NCI-H146 (cell line): Measurements from ENCODE around the gene GOPC.
A peak's percentile ranks its signal among the peaks of the same experiment; 100 is the strongest.
"Not testable (repeated sequence)": the region's sequence is repeated elsewhere in the genome, so short reads cannot be mapped to it uniquely, and the experiment has no call there.

Source experiments
- DNase-seq: peaks from one replicate; lab custom pipeline; 2025; lab: John Stamatoyannopoulos, UW

GOPC gene

DNA sequence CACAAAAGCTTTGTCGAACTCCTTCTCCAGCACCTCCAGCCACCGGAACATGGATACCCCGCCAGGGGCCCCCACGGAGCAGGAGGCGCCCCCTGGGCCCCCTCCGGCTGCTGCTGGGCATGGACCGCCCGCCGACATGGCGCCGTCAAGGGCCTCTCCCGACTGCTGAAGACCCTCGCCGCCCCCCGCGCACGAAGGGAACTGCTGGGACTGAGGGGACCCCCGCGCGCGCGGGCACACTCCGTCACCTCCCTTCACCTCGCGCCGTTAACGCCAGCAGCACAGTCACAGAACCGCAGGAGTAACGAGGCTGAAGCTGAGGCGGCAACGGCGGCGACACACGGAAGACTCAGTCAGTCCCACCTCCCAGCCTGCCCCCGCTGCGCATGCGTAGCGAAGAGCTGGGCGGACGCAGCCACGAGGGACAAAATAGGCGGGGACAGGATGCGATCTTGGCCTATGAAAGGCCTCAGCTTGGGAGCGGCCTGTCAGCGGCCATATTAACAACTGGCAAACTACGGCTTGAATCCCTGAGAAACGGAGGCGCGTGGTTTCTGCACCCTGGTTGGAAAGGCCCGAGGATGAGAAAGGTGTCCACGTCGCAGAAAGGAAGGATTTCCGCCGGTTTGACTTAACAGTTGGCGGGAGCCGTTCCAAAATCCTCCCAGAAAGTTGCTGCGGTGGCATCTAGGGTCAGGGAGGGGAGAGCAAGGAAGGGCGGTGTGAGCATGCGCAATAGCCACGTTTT is at the start of gene GOPC:
Gene GOPC (minus strand): TSS at position 361 of the 748 bp plus-strand sequence. CDS start 223 bp downstream, at position 138.
- DNase-seq = peak; percentile 95

DNA sequence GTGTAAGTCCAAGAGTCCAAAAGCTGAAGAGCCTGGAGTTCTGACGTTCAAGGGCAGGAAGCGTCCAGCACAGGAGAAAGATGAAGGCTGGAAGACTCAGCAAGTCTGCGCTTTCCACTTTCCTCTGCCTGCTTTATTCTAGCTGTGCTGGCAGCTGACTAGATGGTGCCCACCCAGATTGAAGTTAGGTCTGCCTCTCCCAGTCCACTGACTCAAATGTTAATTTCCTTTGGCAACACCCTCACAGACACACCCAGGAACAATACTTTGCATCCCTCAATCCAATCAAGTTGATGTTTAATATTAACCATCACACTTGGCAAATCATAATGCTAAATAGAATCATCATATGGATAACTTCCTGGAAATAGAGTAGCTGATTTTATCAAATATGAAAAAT is 49.7 kb upstream of the GOPC start:
- not testable (repeated sequence) for DNase-seq

DNA sequence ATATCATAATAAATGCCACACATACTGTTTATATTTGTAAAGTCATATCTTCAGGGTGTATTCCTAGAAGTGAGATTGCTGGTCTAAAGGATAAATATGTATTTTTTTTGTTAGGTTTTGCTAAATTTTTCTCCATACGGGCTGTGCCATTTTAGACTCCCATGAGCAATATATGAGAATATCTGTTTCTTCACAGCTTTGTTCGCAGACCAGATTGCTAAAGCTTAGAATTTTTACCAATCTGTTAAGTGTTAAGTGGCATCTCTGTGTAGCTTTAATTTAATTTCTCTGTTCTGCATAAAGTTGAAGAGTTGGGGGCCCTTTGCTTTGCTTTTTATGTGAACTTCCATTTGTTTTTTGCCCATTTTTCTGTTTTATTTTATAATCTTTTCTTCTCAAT is 40.7 kb upstream of the GOPC start:
- no peak for DNase-seq

DNA sequence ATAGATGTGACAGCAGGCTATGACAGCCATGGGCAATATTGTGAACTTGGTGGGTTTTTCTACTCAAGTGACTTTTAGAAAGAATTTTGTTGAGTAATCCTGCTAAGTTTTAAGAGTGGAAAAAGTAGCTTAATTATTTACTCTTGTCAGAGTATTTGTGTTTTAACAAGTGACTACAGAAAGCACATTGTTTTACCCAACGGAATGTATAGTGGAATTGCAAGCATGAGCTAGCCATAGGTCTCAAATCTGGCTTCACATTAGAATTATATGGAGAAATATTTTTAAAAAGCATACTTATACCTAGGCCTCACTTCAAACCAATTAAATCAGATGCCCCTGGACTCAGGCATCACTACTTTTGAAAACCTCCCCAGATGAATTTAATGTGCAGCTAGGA is 35.5 kb upstream of the GOPC start:
- DNase-seq = no peak

DNA sequence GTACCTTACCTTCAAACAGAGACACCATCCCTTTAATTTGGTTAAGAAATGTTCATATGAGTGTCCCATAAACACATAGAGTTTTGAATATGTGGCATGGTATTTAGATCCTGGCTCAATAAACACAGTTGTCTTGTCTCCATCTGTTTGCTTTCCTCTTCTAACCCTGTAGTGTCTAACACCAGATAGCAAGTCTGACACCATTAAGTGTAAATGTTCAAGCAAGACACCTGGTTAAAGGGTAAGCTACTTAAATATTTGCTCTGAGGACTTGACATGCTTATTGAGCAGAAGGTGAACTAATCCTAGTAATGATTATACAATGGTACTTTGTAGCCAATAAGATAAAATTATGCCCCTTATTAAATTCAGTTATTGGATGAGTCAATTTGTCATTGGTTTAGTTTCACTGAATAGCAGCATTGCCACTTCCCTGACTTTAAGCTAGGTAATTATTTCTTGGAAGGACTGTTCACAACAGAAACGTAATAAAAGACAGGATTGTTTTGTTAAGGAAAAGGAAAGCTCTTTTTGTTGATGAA is 26.9 kb upstream of the GOPC start:
- no peak for DNase-seq

DNA sequence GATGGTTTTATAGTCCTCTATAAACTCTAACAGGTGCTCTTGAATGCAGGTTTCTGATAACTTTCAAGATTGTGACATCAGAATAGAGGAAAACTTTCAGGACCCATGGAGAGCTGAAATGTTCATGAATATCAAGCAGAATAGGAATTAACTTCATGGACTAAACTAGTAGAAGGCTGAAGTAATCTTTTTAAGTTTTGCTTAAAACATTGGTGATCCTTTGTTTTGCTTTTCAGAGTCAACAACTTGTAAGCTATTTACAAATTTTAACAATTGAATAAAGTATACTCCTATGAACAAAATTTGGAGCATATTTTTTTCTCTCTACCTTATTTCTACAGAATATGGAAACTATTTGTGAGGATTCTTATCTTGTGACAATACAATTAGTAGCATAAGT is 25.2 kb upstream of the GOPC start:
- no peak for DNase-seq

DNA sequence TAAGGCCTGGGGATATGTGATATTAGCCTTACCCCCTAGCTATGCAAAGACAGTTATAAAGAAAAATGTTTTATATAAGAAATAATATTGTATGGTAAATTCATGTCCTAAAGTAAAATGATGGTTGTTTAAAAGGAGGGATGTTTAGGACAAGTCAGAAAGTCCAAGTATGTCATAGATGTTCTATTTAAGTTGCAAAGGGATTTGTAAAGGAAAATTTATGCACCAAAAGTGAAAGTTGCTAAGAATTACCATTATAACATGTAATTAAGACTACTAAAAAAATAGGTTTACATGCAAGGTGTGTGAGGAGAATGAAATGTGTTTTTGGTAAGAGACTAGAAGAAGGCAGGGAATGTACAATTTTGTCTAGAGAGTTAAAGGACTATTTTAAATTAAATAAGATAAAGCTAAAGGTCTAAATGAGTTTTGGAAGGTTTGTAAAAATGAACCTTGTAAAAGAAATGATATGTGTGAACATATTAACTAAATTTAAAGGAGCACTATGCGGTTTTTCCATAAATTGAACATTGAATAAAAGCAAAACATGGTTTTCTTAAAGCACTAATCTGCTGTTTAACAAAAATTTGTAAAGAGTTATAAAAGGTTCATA is 22.7 kb upstream of the GOPC start:
- no peak for DNase-seq

DNA sequence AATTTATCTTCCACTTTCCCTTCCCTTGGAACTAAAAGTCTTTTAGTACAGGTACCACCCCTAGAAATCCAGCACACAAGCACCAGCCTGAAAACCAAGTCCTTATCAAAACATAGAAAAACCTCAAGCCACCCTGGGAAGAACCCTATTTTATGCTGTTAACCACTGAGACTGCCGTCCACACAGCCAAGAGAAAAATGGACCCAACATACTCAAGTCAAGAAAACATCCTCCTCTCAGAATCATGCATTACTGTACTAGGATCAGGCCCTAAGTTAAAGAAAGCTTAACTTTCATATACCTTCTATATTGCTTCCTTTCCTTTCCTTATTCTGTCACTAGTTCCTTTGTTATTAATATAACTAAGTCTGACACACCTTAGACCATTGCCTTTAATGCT is 16.9 kb upstream of the GOPC start:
- DNase-seq = no peak

DNA sequence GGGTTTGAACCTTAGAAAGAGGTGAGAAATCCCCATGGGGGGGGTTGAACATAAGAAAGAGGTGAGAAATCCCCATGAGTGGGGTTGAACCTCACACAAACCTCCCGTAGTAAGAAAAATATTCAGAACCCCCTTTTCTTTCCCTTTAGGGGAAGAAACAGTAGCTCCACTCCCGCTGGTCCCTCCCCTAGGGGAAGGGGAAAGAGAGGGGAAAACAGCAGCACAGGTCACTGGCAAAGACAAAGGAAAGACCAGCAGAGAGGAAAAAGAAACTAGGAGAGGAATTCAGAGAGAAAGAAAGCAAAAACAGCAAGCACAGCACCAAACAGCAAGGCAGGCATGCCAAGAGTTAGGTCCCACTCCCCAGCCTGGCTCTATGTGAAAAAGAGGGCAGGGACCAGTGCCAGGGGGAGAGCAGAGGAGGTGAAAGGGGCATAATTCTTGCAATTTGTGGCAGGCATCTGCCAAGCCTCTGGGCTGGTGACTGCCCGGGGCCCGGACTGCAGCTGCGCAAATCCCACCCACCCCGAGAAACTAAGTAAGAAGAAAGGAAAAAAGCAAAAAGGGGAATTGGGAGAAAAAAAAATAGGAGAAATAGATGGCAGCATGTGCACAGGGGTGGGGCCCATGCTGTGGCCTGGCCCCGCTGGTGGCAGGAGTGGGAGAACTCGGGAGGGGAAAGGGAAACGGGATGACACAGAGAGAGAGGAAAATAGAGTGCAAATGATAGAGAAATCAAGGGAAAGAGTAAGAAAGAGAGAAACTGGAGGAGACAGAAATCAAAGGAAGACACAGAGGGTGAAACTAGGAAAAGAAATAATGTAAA is 15.1 kb upstream of the GOPC start:
- DNase-seq = no peak

DNA sequence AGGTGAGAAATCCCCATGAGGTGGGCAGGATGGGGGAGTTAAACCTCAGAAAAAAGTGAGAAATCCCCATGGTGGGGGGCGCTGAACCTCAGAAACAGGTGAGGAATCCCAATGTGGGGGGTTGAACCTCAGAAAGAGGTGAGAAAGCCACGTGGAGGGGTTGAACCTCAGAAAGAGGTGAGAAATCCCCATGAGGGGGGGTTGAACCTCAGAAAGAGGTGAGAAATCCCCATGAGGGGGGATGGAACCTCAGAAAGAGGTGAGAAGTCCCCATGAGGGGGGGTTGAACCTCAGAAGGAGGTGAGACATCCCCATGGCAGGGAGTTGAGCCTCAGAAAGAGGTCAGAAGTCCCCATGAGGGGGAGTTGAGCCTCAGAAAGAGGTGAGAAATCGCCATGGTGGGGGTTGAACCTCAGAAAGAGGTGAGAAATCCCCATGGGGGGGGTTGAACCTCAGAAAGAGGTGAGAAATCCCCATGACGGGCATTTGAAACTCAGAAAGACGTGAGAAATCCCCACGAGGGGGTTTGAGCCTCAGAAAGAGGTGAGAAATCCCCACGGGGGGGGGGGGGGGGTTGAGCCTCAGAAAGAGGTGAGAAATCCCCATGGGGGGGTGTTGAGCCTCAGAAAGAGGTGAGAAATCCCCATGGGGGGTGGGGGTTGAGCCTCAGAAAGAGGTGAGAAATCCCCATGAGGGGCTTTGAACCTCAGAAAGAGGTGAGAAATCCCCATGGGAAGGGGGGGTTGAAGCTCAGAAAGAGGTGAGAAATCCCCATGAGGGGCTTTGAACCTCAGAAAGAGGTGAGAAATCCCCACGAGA is 14.3 kb upstream of the GOPC start:
- no peak for DNase-seq

DNA sequence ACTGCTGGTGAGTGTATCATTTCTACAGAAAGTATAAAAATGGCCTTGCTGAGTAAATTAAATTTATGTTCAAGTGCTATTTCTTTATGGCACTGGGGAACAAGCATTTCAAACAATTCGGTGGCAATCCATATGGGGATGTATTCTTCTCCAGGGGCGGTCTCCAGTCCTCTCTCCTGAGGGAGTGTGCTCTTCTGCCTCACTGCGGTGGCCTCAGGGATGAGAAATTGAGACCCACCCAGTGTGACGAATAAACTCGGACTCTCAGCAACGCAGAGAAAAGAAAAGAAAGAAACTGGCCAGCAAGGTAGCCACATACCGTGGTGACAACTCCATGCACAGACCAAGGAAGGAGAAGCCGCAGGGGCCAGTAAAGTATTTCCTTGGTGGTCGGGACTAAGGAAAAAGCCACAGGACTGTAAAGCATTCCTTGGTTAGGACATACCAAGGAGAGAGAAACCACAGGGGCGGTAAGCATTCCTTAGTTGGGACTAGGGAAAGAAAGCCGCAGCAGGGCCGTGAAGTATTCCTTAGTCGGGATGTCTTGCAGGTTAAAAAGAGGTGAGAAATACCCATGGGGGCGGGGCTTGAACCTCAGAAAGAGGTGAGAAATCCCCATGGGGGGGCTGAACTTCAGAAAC is 13.6 kb upstream of the GOPC start:
- DNase-seq = no peak

DNA sequence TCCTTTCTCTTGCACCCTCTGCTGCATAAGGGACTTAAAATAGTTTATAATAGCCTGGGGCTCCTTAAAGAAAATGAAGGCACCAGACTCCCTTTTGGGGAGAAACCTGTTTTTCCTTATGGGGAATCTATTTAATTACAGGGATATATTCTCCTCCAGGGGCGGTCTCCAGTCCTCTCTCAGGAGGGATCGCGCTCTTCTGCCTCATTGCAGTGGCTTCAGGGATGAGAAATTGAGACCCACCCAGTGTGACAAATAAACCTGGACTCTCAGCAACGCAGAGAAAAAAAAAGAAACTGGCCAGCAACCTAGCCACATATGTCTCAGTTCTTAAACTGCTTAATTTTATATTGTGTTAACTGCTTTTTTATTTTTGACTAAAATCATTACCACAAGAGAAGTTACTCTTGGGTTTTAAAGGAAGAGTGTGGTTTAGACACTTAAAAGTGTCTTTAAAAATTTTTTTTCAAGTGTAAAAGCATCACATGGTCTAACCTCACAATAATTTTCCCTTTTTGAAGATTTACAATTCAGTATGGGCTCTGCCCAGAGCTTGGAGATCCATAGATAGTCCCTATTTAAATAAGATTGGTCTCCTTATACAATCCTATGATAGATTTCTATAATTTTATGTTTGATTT is 11.7 kb upstream of the GOPC start:
- no peak for DNase-seq

DNA sequence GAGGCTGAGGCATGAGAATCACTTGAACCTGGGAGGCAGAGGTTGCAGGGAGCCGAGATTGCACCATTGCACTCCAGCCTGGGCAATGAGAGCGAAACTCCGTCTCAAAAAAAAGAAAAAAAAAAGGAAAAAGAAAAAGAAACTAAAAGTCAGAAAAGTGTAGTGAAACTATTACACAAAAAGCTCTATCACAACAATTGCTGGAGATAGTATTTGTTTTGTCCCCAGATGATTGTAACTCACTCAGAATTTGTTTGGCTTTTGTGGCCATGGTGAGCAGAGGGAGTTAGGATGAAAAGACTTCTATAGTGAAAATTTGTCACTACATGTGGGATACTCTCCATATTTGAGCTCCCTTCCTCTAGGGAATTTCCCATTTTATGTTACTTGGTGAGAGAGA is 5.2 kb upstream of the GOPC start:
- DNase-seq = no peak

DNA sequence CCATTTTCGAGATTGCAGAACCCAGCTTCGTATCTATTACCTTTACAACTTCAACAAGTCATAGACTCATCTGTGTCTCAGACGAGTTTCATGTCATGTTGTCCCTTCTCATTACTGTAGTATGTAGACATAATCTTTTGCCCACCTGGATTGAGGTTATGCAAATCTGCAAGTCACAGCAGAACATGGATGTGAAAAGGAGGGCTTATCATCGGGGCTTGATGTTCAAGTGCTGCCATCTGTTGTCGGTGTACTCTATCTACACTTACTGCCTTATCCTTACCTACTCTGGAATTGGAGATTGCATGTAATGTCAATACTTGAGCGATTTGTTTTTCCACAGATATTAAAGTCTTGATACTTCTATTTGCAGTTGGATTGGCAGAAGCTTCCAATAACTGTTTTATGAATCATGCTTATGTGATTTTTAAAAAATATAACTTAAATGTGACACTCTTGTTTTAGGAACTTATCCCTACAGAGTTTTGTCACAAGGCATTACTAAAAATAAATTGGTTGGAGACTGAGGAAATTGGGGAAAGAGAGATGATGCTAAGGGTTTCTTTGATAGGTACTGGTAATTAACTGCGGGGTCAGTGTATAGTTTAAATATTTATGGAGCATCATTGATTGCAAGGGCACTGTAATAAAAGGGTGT is 3.0 kb upstream of the GOPC start:
- peak; percentile 73 for DNase-seq

DNA sequence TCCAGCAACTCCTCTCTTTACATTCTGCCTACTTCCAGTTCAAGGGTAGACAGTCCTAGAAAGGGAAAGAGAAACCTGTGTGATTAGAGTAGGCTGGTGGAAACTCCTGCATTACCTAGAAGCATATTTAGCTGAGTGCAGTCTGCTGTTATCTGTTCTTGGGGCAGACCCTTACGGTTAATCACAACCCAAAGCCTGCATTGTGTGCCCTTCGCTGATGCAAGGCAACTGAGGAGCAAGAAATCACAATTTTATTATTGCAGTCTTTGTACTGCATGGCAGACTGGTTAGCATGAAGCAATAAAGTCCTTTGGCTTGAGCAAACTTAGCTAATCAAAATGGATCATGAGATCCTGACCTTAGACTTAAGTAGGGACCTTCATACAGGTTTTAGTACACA is 1.5 kb upstream of the GOPC start:
- no peak for DNase-seq

DNA sequence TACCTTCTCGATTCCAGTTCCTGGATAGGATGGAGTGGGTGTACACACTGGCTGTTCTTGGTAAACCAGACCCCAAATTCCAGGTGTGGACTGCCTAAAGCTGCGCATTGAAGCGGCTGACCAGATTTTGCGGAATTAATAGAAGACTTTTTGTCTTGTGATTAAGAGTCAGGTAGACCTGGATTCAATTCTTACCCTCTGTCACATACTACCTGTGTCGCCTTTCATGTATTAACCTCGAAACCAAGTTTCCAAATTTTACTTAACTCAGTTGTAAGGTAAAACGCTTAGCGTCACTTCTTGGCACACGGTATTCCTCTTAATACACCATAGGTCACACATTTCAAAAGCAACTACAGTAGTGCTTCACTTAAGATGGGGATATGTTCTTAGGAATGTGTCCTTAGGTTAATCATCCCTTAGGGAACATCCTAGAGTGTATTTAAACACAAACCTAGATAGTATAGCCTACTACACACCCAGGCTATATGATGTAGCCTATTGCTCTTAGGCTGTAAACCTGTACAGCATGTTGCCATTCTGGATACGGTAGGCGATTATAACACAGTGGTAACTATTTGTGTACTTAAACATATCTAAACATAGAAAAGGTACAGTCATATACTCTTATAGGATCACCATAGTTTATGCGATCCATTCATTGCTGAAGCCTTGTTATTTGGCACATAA is 733 bp upstream of the GOPC start:
- DNase-seq = no peak

DNA sequence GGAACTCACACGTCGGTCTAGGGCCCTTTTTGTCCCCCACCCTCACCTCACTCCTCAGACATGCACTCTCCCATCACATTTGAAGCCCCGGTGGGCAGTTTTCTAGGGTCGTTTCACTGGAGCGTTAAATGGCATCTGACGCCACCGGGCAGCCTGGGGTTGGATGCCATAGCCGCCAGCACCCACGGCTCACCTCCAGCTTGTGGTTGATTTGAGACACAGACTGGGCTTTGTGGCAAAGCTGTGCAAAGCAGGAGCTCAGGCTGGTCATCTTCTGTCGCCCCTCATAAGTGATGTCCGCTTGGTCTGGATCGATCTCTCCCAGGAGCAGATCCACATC is 530 bp downstream of the GOPC start:
- DNase-seq = peak; percentile 49

DNA sequence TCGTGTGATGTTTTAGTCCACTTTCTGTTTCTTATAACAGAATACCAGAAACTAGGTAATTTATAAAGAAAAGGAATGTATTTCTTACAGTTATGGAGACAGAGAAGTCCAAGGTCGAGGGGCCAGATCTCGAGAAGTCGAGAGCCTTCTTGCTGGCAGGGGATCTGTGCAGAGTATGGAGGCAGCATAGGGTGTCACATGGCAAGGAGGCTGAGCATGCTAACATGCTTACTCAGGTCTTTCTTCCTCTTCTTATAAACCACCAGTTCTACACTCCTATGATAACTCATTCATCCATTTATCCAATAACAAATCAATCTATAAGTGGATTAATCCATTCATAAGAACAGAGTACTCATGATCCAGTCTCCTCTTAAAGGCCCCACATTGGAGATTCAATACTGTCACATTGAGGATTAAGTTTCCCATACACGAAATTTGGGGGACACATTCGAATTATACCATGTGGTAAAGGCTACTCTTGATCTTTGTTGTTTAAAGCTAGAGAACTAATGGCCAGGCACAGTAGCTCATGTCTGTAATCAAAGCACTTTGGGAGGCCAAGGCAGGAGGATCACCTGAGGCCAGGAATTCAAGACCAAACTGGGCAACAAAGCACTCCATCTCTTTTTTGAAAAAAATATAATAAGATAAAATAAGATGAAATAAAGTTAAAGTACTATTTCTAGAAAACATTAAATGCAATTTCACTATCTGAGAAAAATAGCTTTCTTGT is 2.1 kb downstream of the GOPC start:
- no peak for DNase-seq

DNA sequence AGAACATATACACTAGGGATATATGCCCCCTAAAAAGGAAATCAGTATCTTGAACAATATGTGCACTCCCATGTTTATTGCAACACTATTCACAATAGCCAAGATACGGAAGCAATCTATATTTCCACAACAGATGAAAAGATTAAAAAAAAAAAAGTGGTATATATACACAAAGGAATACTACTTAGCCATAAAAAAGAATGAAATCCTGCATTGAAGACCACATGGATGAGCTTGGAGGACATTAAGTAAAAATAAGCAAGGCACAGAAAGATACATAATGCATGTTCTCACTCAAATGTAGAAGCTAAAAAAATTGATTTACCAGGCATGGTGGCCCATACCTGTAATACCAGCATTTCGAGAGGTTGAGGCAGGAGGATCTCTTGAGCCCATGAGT is 4.6 kb downstream of the GOPC start:
- no peak for DNase-seq
